ENCODE results near the gene ZBTB18.

DNA sequence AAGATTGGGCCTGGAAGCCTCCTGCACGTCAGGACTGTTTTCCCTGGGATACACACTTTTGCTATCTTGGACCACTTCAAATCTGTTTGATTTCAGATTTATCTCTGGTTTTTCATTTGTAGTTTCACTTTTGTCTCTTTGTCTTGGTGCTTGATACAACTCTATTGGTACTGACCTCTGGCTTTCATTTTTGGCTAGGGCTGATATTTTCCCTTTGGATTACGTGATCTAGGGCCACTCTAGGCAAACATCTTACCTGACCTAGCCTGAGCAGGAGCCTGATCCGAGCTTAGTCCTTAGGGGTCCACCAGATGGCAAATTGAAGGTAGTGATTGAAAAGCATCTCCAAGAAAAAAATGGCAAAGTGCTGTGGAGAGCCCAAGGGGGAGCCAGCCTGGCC, 39.6 kb downstream of the ZBTB18 start:
- TF ChIP-seq CTCF (IDR thresholded peaks at IDR 0.05) = no peak
- no peak for TF ChIP-seq POLR2A (IDR thresholded peaks at IDR 0.05)
- TF ChIP-seq POLR2AphosphoS5 (IDR thresholded peaks at IDR 0.05) = no peak
